DND-41 (cell line): ENCODE results near the gene RNF13.

Experiments used
- ATAC-seq: fragments of 200-7000 bp; cut with Tn5 transposase; 3 replicates; pipeline ENCODE4 v1.9.1; 2021; ENCODE audit warnings: low read depth; ENCODE audit not compliant: insufficient read depth
- DNase-seq: peaks from one replicate; pipeline ENCODE4 v3.0.0-alpha.2; 2020
- H2AFZ ChIP-seq: 2 replicates; pipeline ENCODE4 v1.6.0; 2012; ENCODE audit warnings: low read depth, low read length
- H3K27ac ChIP-seq: 2 replicates; pipeline ENCODE4 v1.5.1; 2012; ENCODE audit warnings: low read length, inconsistent platforms
- H3K27me3 ChIP-seq: fragments of 200-600 bp; sonication (generic); 2 replicates; pipeline ENCODE4 v1.6.0; 2012; ENCODE audit warnings: low read length, mild to moderate bottlenecking, inconsistent platforms; ENCODE audit not compliant: insufficient read depth, poor library complexity
- H3K36me3 ChIP-seq: 2 replicates; pipeline ENCODE4 v1.5.1; 2012; ENCODE audit warnings: low read length, inconsistent platforms; ENCODE audit not compliant: insufficient read depth
- H3K4me1 ChIP-seq: 2 replicates; pipeline ENCODE4 v1.5.1; 2012; ENCODE audit warnings: mild to moderate bottlenecking, low read length; ENCODE audit not compliant: insufficient read depth
- H3K4me2 ChIP-seq: 2 replicates; pipeline ENCODE4 v1.6.0; 2012; ENCODE audit warnings: mild to moderate bottlenecking, moderate library complexity, low read length, inconsistent platforms; ENCODE audit not compliant: insufficient read depth
- H3K4me3 ChIP-seq, 2 experiments: fragments of 200-600 bp in 1 of 2; shearing (Covaris generic) in 1 of 2; 2 replicates each; pipeline ENCODE4 v1.5.1; 2012 to 2016; ENCODE audit warnings: inconsistent platforms in 2 of 2, low read length in 2 of 2, mild to moderate bottlenecking in 2 of 2, low read depth in 1 of 2, moderate library complexity in 1 of 2
- H3K79me2 ChIP-seq: 2 replicates; pipeline ENCODE4 v1.6.0; 2012; ENCODE audit warnings: low read length, inconsistent platforms; ENCODE audit not compliant: insufficient read depth
- H3K9ac ChIP-seq: 2 replicates; pipeline ENCODE4 v1.6.0; 2012; ENCODE audit warnings: low read depth, mild to moderate bottlenecking, inconsistent platforms, low read length, moderate library complexity
- H3K9me3 ChIP-seq: 2 replicates; pipeline ENCODE4 v1.5.1; 2012; ENCODE audit warnings: low read length, moderate library complexity, mild to moderate bottlenecking, inconsistent platforms; ENCODE audit not compliant: insufficient read depth, severe bottlenecking
- H4K20me1 ChIP-seq: 2 replicates; pipeline ENCODE4 v1.6.0; 2012; ENCODE audit warnings: low read length; ENCODE audit not compliant: insufficient read depth
- CTCF ChIP-seq: IDR thresholded peaks from 2 replicates; pipeline ENCODE4 v1.5.1; 2012; ENCODE audit warnings: borderline replicate concordance, low read length, moderate library complexity, mild to moderate bottlenecking; ENCODE audit not compliant: poor library complexity, severe bottlenecking; ENCODE audit errors: extremely low read depth
- EZH2 ChIP-seq: IDR thresholded peaks from 3 replicates; pipeline ENCODE4 v1.6.1; 2012; ENCODE audit warnings: borderline replicate concordance, low read depth, mild to moderate bottlenecking, moderate library complexity, low read length, inconsistent platforms; ENCODE audit not compliant: severe bottlenecking

RNF13 gene

GRCh38 chr3:149920119-149920518, 107.1 kb downstream of the RNF13 start:
- peaks cover 13% of the 10 kb centered on the region; the same call in 1 of the 2 replicates for H3K36me3 ChIP-seq
- no peak for TF ChIP-seq CTCF
- no peak for TF ChIP-seq EZH2
- H3K27me3 ChIP-seq, result no peaks in the 10 kb centered on the region
- DNase-seq, result no peak
- H4K20me1 ChIP-seq, result no peaks in the 10 kb centered on the region
- no peak overlapping the region for H3K9ac ChIP-seq
- H3K27ac ChIP-seq, result no peak overlapping the region
- no peak overlapping the region for H3K4me2 ChIP-seq
- H3K79me2 ChIP-seq, result no peaks in the 10 kb centered on the region
- no peaks in the 10 kb centered on the region for H3K4me1 ChIP-seq
- no peak overlapping the region for H2AFZ ChIP-seq
- no peaks in the 10 kb centered on the region for H3K9me3 ChIP-seq
- ATAC-seq, result no peak
- no peak overlapping the region for H3K4me3 ChIP-seq

GRCh38 chr3:149933008-149933407, 120.0 kb downstream of the RNF13 start:
- no peak overlapping the region for H2AFZ ChIP-seq
- H3K4me1 ChIP-seq, result no peaks in the 10 kb centered on the region
- no peak for TF ChIP-seq EZH2
- TF ChIP-seq CTCF, result no peak
- ATAC-seq (no peak), DNase-seq (no peak)
- H3K27ac ChIP-seq, result no peak overlapping the region
- peaks cover 7% of the 10 kb centered on the region; the same call in 1 of the 2 replicates for H3K79me2 ChIP-seq
- no peak overlapping the region for H3K4me2 ChIP-seq
- H3K9ac ChIP-seq, result no peak overlapping the region
- H4K20me1 ChIP-seq, result peaks cover 6% of the 10 kb centered on the region
- H3K27me3 ChIP-seq, result no peaks in the 10 kb centered on the region
- H3K36me3 ChIP-seq, result peaks cover 18% of the 10 kb centered on the region; the same call in 1 of the 2 replicates
- peaks cover 2% of the 10 kb centered on the region for H3K9me3 ChIP-seq
- no peak overlapping the region for H3K4me3 ChIP-seq

- Histone ChIP-seq H2AFZ (no peak overlapping the region), H3K79me2 (peaks cover 7% of the 10 kb centered on the region; the same call in 1 of the 2 replicates)
- TF ChIP-seq EZH2 (no peak), CTCF (no peak)
These were observed 120.8 kb downstream of the RNF13 start for GRCh38 chr3:149933858-149934257.

GRCh38 chr3:149934524-149934923, 121.5 kb downstream of the RNF13 start:
- Histone ChIP-seq H2AFZ (no peak overlapping the region), H3K9me3 (peaks cover 2% of the 10 kb centered on the region), H3K4me3 (no peak overlapping the region), H3K9ac (no peak overlapping the region), H3K27me3 (no peaks in the 10 kb centered on the region), H4K20me1 (peaks cover 6% of the 10 kb centered on the region), H3K4me2 (no peak overlapping the region), H3K36me3 (peaks cover 18% of the 10 kb centered on the region; the same call in 1 of the 2 replicates), H3K79me2 (peaks cover 7% of the 10 kb centered on the region; the same call in 1 of the 2 replicates), H3K27ac (no peak overlapping the region), H3K4me1 (no peaks in the 10 kb centered on the region)
- ATAC-seq, result no peak
- TF ChIP-seq CTCF (no peak), EZH2 (no peak)
- no peak for DNase-seq

More at GRCh38 chr3:149933858-149934257, 120.8 kb downstream of the RNF13 start:
- H3K27me3 ChIP-seq, result no peaks in the 10 kb centered on the region
- no peak overlapping the region for H3K4me3 ChIP-seq
- no peak overlapping the region for H3K4me2 ChIP-seq
- peaks cover 18% of the 10 kb centered on the region; the same call in 1 of the 2 replicates for H3K36me3 ChIP-seq
- no peak overlapping the region for H3K27ac ChIP-seq
- ATAC-seq, result no peak
- peaks cover 6% of the 10 kb centered on the region for H4K20me1 ChIP-seq
- H3K9ac ChIP-seq, result no peak overlapping the region
- H3K9me3 ChIP-seq, result peaks cover 2% of the 10 kb centered on the region
- no peaks in the 10 kb centered on the region for H3K4me1 ChIP-seq
- DNase-seq, result no peak
